Ishikawa (cell line): ENCODE measurements around the gene NPTX1.

Experiments used
- CEBPB ChIP-seq: IDR thresholded peaks from 2 replicates; pipeline ENCODE4 v1.6.1; 2012
- CREB1 ChIP-seq: IDR thresholded peaks from 2 replicates; pipeline ENCODE4 v1.6.1; 2012; ENCODE audit warnings: low read depth
- EP300 ChIP-seq: IDR thresholded peaks from 2 replicates; pipeline ENCODE4 v1.6.1; 2012; ENCODE audit warnings: borderline replicate concordance
- RAD21 ChIP-seq: IDR thresholded peaks from 2 replicates; pipeline ENCODE4 v1.6.1; 2012; ENCODE audit warnings: low read depth
- TCF12 ChIP-seq: IDR thresholded peaks from 2 replicates; pipeline ENCODE4 v1.6.1; 2012; ENCODE audit warnings: low read depth
- YY1 ChIP-seq: IDR thresholded peaks from 2 replicates; pipeline ENCODE4 v1.6.1; 2012; ENCODE audit warnings: low read depth
- ZBTB7A ChIP-seq: IDR thresholded peaks from 2 replicates; pipeline ENCODE4 v1.6.1; 2012; ENCODE audit warnings: low read depth
- TF ChIP-seq, protein P1 (sequence below): IDR thresholded peaks from 2 replicates; pipeline ENCODE4 v1.6.1; 2012
- TF ChIP-seq, protein P2 (sequence below): IDR thresholded peaks from 2 replicates; pipeline ENCODE4 v1.6.1; 2012; ENCODE audit warnings: low read depth, mild to moderate bottlenecking

DNA sequence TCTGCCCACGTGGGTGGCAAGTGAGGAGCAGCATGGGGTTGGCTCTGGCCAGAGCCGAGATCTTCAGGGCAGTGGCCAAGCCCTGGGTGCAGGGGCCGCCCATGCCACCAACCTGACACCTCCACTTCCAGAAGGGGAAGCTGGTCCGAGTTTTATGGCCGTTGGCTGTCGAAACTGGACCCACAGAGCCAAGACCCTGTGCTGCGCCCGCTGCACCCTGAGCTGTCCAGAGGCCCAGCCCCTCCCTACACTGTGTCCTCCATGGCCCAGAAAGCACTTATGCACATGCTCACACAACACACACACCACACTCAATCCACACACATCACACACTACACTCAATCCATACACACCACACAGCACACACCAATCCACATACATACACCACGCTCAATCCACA lies 34.4 kb upstream of the NPTX1 start:
- TF ChIP-seq ZBTB7A = no peak
- no peak for TF ChIP-seq YY1
- no peak for TF ChIP-seq RAD21
- no peak for TF ChIP-seq CREB1
- TF ChIP-seq, protein P1, sequence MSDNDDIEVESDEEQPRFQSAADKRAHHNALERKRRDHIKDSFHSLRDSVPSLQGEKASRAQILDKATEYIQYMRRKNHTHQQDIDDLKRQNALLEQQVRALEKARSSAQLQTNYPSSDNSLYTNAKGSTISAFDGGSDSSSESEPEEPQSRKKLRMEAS = no peak
- TF ChIP-seq TCF12 = no peak
- no peak for TF ChIP-seq CEBPB
- TF ChIP-seq, protein P2, sequence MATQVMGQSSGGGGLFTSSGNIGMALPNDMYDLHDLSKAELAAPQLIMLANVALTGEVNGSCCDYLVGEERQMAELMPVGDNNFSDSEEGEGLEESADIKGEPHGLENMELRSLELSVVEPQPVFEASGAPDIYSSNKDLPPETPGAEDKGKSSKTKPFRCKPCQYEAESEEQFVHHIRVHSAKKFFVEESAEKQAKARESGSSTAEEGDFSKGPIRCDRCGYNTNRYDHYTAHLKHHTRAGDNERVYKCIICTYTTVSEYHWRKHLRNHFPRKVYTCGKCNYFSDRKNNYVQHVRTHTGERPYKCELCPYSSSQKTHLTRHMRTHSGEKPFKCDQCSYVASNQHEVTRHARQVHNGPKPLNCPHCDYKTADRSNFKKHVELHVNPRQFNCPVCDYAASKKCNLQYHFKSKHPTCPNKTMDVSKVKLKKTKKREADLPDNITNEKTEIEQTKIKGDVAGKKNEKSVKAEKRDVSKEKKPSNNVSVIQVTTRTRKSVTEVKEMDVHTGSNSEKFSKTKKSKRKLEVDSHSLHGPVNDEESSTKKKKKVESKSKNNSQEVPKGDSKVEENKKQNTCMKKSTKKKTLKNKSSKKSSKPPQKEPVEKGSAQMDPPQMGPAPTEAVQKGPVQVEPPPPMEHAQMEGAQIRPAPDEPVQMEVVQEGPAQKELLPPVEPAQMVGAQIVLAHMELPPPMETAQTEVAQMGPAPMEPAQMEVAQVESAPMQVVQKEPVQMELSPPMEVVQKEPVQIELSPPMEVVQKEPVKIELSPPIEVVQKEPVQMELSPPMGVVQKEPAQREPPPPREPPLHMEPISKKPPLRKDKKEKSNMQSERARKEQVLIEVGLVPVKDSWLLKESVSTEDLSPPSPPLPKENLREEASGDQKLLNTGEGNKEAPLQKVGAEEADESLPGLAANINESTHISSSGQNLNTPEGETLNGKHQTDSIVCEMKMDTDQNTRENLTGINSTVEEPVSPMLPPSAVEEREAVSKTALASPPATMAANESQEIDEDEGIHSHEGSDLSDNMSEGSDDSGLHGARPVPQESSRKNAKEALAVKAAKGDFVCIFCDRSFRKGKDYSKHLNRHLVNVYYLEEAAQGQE = no peak
- TF ChIP-seq EP300 = no peak
